Liver (tissue), 9 donors: Measurements from ENCODE around the gene ELOVL2. TPM values are rescaled to one million over a fixed set of nuclear protein-coding genes. Genes with fewer than 3 reads are reported as not detected.

Experiments
- DNase-seq: peaks from one replicate; pipeline ENCODE4 v3.0.0-alpha.2; 2017; ENCODE audit warnings: low spot score
- H3K27ac ChIP-seq, 2 donors: one replicate each; pipeline ENCODE4 v1.7.0; 2013; ENCODE audit warnings: inconsistent platforms in 2 of 2, low read length in 2 of 2, control low read depth in 1 of 2, low read depth in 1 of 2, mild to moderate bottlenecking in 1 of 2
- H3K27me3 ChIP-seq, 4 donors: one replicate each; pipeline versions ENCODE4 v1.6.1 to v1.7.0; 2013; ENCODE audit warnings: low read length in 3 of 4, inconsistent platforms in 1 of 4, mild to moderate bottlenecking in 1 of 4, moderate library complexity in 1 of 4; ENCODE audit not compliant: control insufficient read depth in 4 of 4, insufficient read depth in 4 of 4
- H3K36me3 ChIP-seq, 4 donors: one replicate each; pipeline versions ENCODE4 v1.6.1 to v1.7.0; 2013; ENCODE audit warnings: low read length in 3 of 4, mild to moderate bottlenecking in 3 of 4, low read depth in 1 of 4, moderate library complexity in 1 of 4; ENCODE audit not compliant: control insufficient read depth in 4 of 4, insufficient read depth in 3 of 4
- H3K4me1 ChIP-seq, 4 donors: one replicate each; pipeline versions ENCODE4 v1.6.1 to v1.7.0; 2013; ENCODE audit warnings: low read length in 3 of 4, mild to moderate bottlenecking in 3 of 4, moderate library complexity in 1 of 4; ENCODE audit not compliant: control insufficient read depth in 4 of 4, insufficient read depth in 4 of 4
- H3K4me3 ChIP-seq, 3 donors: one replicate each; pipeline versions ENCODE4 v1.6.1 to v1.7.0; 2013; ENCODE audit warnings: low read length in 3 of 3, control low read depth in 1 of 3, low read depth in 1 of 3, mild to moderate bottlenecking in 1 of 3
- H3K9ac ChIP-seq, 2 donors: one replicate each; pipeline ENCODE4 v1.7.0; 2013; ENCODE audit warnings: low read length in 2 of 2, mild to moderate bottlenecking in 2 of 2, moderate library complexity in 2 of 2, control low read depth in 1 of 2, low read depth in 1 of 2
- H3K9me3 ChIP-seq, 4 donors: one replicate each; pipeline versions ENCODE4 v1.6.1 to v1.7.0; 2013; ENCODE audit warnings: low read length in 3 of 4; ENCODE audit not compliant: control insufficient read depth in 4 of 4
- EGR1 ChIP-seq, 2 donors: IDR thresholded peaks; 2 replicates each; pipeline ENCODE4 v1.6.1; 2016 to 2018; ENCODE audit warnings: antibody characterized with exemption in 2 of 2, low read depth in 2 of 2
- FOXA1 ChIP-seq: IDR thresholded peaks from 2 replicates; pipeline ENCODE4 v1.6.1; 2016; ENCODE audit warnings: antibody characterized with exemption
- FOXA2 ChIP-seq: IDR thresholded peaks from 2 replicates; pipeline ENCODE4 v1.6.1; 2016; ENCODE audit warnings: antibody characterized with exemption
- GABPA ChIP-seq, 2 donors: IDR thresholded peaks in 1 of 2; conservative IDR thresholded peaks in 1 of 2; 2 replicates each; pipeline ENCODE4 v1.6.1; 2016; ENCODE audit warnings: antibody characterized with exemption in 2 of 2, mild to moderate bottlenecking in 1 of 2, moderate library complexity in 1 of 2
- HNF4A ChIP-seq, 2 donors: conservative IDR thresholded peaks; 2 replicates each; pipeline ENCODE4 v1.6.1; 2016; ENCODE audit warnings: antibody characterized with exemption in 2 of 2, mild to moderate bottlenecking in 2 of 2
- HNF4G ChIP-seq: IDR thresholded peaks from 2 replicates; pipeline ENCODE4 v1.6.1; 2016; ENCODE audit warnings: antibody characterized with exemption
- JUND ChIP-seq, 2 donors: IDR thresholded peaks; 2 replicates each; pipeline ENCODE4 v1.6.1; 2016; ENCODE audit warnings: antibody characterized with exemption in 2 of 2
- NR2F2 ChIP-seq: IDR thresholded peaks from 2 replicates; pipeline ENCODE4 v1.6.1; 2016; ENCODE audit warnings: antibody characterized with exemption
- RAD21 ChIP-seq, 2 donors: IDR thresholded peaks; 2 replicates each; pipeline ENCODE4 v1.6.1; 2016; ENCODE audit warnings: antibody characterized with exemption in 2 of 2, mild to moderate bottlenecking in 2 of 2
- RXRA ChIP-seq, 2 donors: IDR thresholded peaks; 2 replicates each; pipeline ENCODE4 v1.6.1; 2017 to 2018; ENCODE audit warnings: antibody characterized with exemption in 2 of 2, mild to moderate bottlenecking in 1 of 2
- SP1 ChIP-seq: IDR thresholded peaks from 2 replicates; pipeline ENCODE4 v1.6.1; 2018; ENCODE audit warnings: antibody characterized with exemption, mild to moderate bottlenecking
- TAF1 ChIP-seq: conservative IDR thresholded peaks from 2 replicates; pipeline ENCODE4 v1.6.1; 2016; ENCODE audit warnings: antibody characterized with exemption, mild to moderate bottlenecking
- YY1 ChIP-seq: IDR thresholded peaks from 2 replicates; pipeline ENCODE4 v1.6.1; 2016; ENCODE audit warnings: antibody characterized with exemption, mild to moderate bottlenecking
- WGBS: extraction: QIAGEN DNeasy Blood & Tissue Kit; methylation state at CpG from one replicate; pipeline ENCODE4 v1.1.7; 2013; 5-methylcytosine and 5-hydroxymethylcytosine counted together
- polyA plus RNA-seq, 2 donors: library from polyadenylated mRNA; stranded (reverse) in 1 of 2; unstranded in 1 of 2; fragments of 200-250 nt in 1 of 2; fragments of >200 nt in 1 of 2; fragmentation: Nextera tagmentation in 1 of 2; extraction: Ambion mirVana in 1 of 2; gene quantifications; one replicate each; pipeline versions ENCODE4 v1.2.1 to v1.2.3, GENCODE V29; 2013 to 2015
- total RNA-seq, 2 donors: library from RNA; depleted of rRNA; stranded (reverse); fragments of >200 nt; gene quantifications; one replicate each; pipeline ENCODE4 v1.2.3, GENCODE V29; 2014
- TF ChIP-seq, protein P1 (sequence below): fragments of 150-350 bp; IDR thresholded peaks from 2 replicates; pipeline ENCODE4 v1.5.1; 2017; ENCODE audit warnings: improper control_type of control experiment, low read depth, low read length; ENCODE audit not compliant: missing input control
- TF ChIP-seq, protein P2 (sequence below): IDR thresholded peaks from 2 replicates; pipeline ENCODE4 v1.6.1; 2016; ENCODE audit warnings: antibody characterized with exemption
- TF ChIP-seq, protein P3 (sequence below): IDR thresholded peaks from 2 replicates; pipeline ENCODE4 v1.6.1; 2016; ENCODE audit warnings: antibody characterized with exemption
- TF ChIP-seq, protein P4 (sequence below): IDR thresholded peaks from 2 replicates; pipeline ENCODE4 v1.6.1; 2016; ENCODE audit warnings: antibody characterized with exemption, mild to moderate bottlenecking
- TF ChIP-seq, protein P5 (sequence below): IDR thresholded peaks from 2 replicates; pipeline ENCODE4 v1.6.1; 2016; ENCODE audit warnings: antibody characterized with exemption
- donor health status: healthy.
- donor health status: healthy.
- donor health status: healthy.
- donor health status: healthy.
- donor health status: healthy.

Gene ELOVL2
- total and polyA plus RNA-seq, 4 donors, result 7.1 to 28.5 (median 22.1) TPM

DNA sequence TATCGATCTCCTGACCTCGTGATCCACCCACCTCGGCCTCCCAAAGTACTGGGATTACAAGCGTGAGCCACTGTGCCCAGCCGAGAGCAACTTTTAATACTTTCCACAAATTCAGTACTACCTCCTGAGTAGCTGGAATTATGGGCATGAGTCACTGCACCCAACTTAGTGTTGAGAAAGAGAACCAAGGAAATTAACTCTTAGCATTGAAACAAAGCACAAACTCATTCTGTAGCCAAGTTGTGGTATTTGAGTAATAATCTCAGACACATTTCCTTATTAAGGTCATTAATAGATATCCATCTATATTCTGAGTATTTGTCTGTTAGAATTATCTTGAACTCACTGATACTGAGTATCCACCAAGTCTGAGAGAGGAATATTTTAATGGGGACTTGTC is 14.3 kb upstream of the ELOVL2 start:
- Histone ChIP-seq H3K9me3 (no peaks in the 10 kb centered on the region), H3K9ac (no peak overlapping the region), H3K27me3 (no peaks in the 10 kb centered on the region), H3K36me3 (no peaks in the 10 kb centered on the region), H3K4me3 (no peak overlapping the region), H3K27ac (peak overlapping the region in 1 of 2 donors; percentile 7), H3K4me1 (peaks cover 9 to 36% (median 32%) of the 10 kb centered on the region in 4 donors)
- TF ChIP-seq FOXA1, result no peak
- TF ChIP-seq JUND (IDR thresholded peaks at IDR 0.05), result peak in 1 of 2 donors; percentile 29
- TF ChIP-seq HNF4G, result no peak
- TF ChIP-seq, protein P1, sequence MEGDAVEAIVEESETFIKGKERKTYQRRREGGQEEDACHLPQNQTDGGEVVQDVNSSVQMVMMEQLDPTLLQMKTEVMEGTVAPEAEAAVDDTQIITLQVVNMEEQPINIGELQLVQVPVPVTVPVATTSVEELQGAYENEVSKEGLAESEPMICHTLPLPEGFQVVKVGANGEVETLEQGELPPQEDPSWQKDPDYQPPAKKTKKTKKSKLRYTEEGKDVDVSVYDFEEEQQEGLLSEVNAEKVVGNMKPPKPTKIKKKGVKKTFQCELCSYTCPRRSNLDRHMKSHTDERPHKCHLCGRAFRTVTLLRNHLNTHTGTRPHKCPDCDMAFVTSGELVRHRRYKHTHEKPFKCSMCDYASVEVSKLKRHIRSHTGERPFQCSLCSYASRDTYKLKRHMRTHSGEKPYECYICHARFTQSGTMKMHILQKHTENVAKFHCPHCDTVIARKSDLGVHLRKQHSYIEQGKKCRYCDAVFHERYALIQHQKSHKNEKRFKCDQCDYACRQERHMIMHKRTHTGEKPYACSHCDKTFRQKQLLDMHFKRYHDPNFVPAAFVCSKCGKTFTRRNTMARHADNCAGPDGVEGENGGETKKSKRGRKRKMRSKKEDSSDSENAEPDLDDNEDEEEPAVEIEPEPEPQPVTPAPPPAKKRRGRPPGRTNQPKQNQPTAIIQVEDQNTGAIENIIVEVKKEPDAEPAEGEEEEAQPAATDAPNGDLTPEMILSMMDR, result no peak
- 96% methylated on average over 5 of the region's 5 CpGs for WGBS
- no peak for DNase-seq

DNA sequence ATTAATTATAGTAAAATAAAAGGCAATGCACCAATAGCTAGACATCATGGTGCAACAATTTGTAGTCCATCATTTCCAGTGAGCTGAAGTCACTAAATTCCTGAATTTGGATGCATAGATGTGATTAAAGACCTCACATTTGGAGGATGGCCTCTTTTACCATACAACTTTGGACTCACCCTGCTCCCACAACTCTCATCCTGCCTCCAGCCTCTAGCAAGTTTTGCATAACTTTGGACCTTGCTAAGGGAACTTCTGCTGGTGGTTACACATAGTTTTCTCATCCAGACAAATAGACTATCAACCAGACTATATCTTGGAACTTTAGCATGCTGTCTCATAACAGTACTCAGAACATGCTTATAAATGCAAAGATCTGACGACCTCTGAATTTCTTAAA is 12.8 kb upstream of the ELOVL2 start:
- H3K9ac ChIP-seq, result no peak overlapping the region
- TF ChIP-seq HNF4A (conservative IDR thresholded peaks at IDR 0.05), result peak in 1 of 2 donors; percentile 21
- no peak for TF ChIP-seq FOXA1
- H3K4me1 ChIP-seq, result peaks cover 9 to 44% (median 37%) of the 10 kb centered on the region in 4 donors
- no peak overlapping the region for H3K27ac ChIP-seq
- H3K4me3 ChIP-seq, result no peak overlapping the region
- H3K36me3 ChIP-seq, result no peaks in the 10 kb centered on the region
- H3K27me3 ChIP-seq, result no peaks in the 10 kb centered on the region
- no peak for DNase-seq
- WGBS, result 81% methylated on average over 1 of the region's 1 CpG
- H3K9me3 ChIP-seq, result no peaks in the 10 kb centered on the region

DNA sequence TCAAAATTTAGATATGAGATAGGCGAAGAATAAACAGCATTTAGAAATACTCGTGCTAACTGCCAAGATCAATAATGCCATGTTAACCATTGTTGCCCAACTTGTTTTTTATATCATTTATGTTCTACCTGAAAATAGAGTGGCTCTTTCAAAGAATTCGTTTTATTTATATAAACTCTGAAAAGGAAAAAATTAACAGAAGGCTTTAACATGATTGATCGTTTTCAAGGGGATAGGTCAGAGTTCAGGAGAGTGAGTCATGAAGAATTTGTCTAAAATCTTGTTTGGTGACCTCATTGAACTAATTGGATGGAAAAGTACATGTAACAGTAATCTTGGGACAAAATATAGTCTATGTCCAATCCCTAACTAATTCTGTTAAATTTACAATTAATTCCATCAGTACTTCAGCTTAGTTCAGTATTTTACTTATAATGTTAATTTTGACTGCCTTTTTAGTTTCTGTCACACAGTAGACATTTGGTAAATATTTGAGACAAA is 11.1 kb upstream of the ELOVL2 start:
- TF ChIP-seq FOXA2, result peak; percentile 87
- peak in 1 of 2 donors; percentile 19 for TF ChIP-seq EGR1 (IDR thresholded peaks at IDR 0.05; ENCODE audit: low read depth in 2 of 2)
- TF ChIP-seq, protein P2, sequence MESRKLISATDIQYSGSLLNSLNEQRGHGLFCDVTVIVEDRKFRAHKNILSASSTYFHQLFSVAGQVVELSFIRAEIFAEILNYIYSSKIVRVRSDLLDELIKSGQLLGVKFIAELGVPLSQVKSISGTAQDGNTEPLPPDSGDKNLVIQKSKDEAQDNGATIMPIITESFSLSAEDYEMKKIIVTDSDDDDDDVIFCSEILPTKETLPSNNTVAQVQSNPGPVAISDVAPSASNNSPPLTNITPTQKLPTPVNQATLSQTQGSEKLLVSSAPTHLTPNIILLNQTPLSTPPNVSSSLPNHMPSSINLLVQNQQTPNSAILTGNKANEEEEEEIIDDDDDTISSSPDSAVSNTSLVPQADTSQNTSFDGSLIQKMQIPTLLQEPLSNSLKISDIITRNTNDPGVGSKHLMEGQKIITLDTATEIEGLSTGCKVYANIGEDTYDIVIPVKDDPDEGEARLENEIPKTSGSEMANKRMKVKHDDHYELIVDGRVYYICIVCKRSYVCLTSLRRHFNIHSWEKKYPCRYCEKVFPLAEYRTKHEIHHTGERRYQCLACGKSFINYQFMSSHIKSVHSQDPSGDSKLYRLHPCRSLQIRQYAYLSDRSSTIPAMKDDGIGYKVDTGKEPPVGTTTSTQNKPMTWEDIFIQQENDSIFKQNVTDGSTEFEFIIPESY, result peak; percentile 67
- TF ChIP-seq, protein P3, sequence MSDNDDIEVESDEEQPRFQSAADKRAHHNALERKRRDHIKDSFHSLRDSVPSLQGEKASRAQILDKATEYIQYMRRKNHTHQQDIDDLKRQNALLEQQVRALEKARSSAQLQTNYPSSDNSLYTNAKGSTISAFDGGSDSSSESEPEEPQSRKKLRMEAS, result peak; percentile 43
- TF ChIP-seq GABPA (IDR thresholded peaks at IDR 0.05 in 1 of 2, conservative IDR thresholded peaks at IDR 0.05 in 1 of 2), result no peak
- TF ChIP-seq HNF4G, result no peak
- peak; percentile 71 for TF ChIP-seq SP1
- TF ChIP-seq, protein P4, sequence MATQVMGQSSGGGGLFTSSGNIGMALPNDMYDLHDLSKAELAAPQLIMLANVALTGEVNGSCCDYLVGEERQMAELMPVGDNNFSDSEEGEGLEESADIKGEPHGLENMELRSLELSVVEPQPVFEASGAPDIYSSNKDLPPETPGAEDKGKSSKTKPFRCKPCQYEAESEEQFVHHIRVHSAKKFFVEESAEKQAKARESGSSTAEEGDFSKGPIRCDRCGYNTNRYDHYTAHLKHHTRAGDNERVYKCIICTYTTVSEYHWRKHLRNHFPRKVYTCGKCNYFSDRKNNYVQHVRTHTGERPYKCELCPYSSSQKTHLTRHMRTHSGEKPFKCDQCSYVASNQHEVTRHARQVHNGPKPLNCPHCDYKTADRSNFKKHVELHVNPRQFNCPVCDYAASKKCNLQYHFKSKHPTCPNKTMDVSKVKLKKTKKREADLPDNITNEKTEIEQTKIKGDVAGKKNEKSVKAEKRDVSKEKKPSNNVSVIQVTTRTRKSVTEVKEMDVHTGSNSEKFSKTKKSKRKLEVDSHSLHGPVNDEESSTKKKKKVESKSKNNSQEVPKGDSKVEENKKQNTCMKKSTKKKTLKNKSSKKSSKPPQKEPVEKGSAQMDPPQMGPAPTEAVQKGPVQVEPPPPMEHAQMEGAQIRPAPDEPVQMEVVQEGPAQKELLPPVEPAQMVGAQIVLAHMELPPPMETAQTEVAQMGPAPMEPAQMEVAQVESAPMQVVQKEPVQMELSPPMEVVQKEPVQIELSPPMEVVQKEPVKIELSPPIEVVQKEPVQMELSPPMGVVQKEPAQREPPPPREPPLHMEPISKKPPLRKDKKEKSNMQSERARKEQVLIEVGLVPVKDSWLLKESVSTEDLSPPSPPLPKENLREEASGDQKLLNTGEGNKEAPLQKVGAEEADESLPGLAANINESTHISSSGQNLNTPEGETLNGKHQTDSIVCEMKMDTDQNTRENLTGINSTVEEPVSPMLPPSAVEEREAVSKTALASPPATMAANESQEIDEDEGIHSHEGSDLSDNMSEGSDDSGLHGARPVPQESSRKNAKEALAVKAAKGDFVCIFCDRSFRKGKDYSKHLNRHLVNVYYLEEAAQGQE, result peak; percentile 75
- TF ChIP-seq HNF4A (conservative IDR thresholded peaks at IDR 0.05), result peak; percentile 66 to 79
- TF ChIP-seq, protein P1, result no peak
- peak; percentile 70 for TF ChIP-seq FOXA1
- peak; percentile 86 to 90 for TF ChIP-seq RXRA (IDR thresholded peaks at IDR 0.05)
- TF ChIP-seq, protein P5, sequence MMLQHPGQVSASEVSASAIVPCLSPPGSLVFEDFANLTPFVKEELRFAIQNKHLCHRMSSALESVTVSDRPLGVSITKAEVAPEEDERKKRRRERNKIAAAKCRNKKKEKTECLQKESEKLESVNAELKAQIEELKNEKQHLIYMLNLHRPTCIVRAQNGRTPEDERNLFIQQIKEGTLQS, result peak; percentile 72
- peak; percentile 27 for TF ChIP-seq TAF1
- peak; percentile 59 for TF ChIP-seq YY1
- TF ChIP-seq RAD21 (IDR thresholded peaks at IDR 0.05), result peak in 1 of 2 donors; percentile 11
- TF ChIP-seq NR2F2, result peak; percentile 89
- peak; percentile 97 for TF ChIP-seq JUND (IDR thresholded peaks at IDR 0.05)
- Histone ChIP-seq H3K27ac (peak overlapping the region; percentile 71 to 81), H3K4me1 (peaks cover 9 to 44% (median 37%) of the 10 kb centered on the region in 4 donors), H3K9me3 (no peaks in the 10 kb centered on the region), H3K4me3 (no peak overlapping the region), H3K27me3 (no peaks in the 10 kb centered on the region), H3K36me3 (no peaks in the 10 kb centered on the region), H3K9ac (no peak overlapping the region)
- WGBS, result 21% methylated on average over 4 of the region's 4 CpGs
- no peak for DNase-seq
